ENCODE results near the gene EXOC1.

- TF ChIP-seq CTCF (IDR thresholded peaks at IDR 0.05) (no peak), POLR2A (IDR thresholded peaks at IDR 0.05) (no peak)
Measured at GRCh38 chr4:55865228-55865806, 11.9 kb downstream of the EXOC1 start.
